ENCODE data around the gene FSTL5.

The FSTL5 gene

DNA sequence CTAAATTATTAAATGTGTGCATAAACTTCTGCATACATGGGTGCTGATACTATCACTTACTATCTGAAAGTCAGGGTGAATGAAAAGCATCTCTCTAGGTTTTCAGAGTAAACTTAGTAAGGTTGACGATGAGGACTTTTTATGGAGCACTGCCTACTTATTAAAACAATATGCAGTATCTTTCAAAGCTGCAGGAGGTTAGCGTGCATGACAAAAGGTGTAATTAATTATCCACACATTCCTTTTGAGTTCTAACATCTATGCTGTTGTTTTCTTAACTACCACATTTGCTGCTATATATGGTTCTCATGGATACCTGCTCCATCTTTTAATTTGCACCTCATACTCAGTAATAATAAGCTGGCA, 256.2 kb downstream of the FSTL5 start:
- TF ChIP-seq, protein P1, sequence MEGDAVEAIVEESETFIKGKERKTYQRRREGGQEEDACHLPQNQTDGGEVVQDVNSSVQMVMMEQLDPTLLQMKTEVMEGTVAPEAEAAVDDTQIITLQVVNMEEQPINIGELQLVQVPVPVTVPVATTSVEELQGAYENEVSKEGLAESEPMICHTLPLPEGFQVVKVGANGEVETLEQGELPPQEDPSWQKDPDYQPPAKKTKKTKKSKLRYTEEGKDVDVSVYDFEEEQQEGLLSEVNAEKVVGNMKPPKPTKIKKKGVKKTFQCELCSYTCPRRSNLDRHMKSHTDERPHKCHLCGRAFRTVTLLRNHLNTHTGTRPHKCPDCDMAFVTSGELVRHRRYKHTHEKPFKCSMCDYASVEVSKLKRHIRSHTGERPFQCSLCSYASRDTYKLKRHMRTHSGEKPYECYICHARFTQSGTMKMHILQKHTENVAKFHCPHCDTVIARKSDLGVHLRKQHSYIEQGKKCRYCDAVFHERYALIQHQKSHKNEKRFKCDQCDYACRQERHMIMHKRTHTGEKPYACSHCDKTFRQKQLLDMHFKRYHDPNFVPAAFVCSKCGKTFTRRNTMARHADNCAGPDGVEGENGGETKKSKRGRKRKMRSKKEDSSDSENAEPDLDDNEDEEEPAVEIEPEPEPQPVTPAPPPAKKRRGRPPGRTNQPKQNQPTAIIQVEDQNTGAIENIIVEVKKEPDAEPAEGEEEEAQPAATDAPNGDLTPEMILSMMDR (IDR thresholded peaks at IDR 0.05; ENCODE audit: control insufficient read depth, insufficient read depth, low read depth, low read length, missing control alignments) = no peak
- no peak overlapping the region for H3K4me3 ChIP-seq (ENCODE audit: control insufficient read depth, low read depth, low read length)
- DNase-seq (ENCODE audit: low read depth) = peak; percentile 1

DNA sequence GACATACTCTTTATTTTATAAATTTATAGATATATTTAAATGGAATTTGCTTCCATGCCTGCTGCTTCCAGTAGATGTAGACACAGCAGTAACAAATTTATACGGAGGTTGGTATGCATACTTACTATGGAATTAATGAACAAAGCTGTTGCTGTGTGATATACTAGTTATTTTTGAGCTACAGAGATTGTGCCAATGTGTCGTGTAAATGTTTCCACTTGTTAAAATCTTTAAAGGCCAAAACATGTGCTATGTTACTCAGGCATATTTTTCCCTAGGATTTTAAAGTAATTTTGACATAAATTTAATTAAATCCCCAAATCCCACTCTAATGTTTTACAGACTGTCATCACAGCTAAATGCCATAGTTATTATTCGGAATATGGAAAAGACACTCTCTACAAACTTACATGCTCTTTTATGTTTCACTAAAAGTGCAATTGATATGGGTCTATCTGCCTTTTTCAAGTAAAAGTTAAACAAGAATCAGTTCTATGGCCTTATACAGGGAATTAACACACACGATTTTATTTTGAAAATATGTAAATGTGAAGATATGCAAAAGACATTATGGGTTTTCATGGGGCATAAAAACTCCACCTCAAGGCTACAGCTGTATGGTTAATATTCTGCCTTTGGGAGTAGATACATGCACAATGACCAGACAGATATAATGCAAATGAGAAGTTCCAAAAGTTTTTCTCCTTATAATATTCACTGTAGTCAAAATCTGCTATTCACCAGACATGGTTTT, 256.8 kb downstream of the FSTL5 start:
- no peak overlapping the region for H3K4me3 ChIP-seq (ENCODE audit: control insufficient read depth, low read depth, low read length)
- no peak for DNase-seq (ENCODE audit: low read depth)
- TF ChIP-seq, protein P1 (IDR thresholded peaks at IDR 0.05; ENCODE audit: control insufficient read depth, insufficient read depth, low read depth, low read length, missing control alignments) = no peak

DNA sequence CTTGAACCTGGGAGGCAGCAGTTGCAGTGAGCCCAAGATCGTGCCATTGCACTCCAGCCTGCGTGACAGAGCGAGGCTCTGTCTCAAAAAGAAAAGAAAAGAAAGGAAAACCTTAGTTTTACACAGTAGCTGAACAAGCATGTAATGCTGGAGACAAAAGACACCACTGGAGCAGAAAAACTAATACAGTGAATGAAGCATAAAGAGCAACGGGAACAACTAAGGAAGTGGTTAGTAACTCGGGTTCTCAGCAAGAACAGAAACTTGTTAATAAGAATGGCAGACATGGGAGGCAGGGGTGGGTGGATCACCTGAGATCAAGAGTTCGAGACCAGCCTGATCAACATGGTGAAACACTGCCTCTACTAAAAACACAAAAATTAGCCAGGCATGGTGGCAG, 263.7 kb downstream of the FSTL5 start:
- no peak for DNase-seq (ENCODE audit: low read depth)
- TF ChIP-seq, protein P1 (IDR thresholded peaks at IDR 0.05; ENCODE audit: control insufficient read depth, insufficient read depth, low read depth, low read length, missing control alignments) = no peak
- H3K4me3 ChIP-seq (ENCODE audit: control insufficient read depth, low read depth, low read length) = no peak overlapping the region

DNA sequence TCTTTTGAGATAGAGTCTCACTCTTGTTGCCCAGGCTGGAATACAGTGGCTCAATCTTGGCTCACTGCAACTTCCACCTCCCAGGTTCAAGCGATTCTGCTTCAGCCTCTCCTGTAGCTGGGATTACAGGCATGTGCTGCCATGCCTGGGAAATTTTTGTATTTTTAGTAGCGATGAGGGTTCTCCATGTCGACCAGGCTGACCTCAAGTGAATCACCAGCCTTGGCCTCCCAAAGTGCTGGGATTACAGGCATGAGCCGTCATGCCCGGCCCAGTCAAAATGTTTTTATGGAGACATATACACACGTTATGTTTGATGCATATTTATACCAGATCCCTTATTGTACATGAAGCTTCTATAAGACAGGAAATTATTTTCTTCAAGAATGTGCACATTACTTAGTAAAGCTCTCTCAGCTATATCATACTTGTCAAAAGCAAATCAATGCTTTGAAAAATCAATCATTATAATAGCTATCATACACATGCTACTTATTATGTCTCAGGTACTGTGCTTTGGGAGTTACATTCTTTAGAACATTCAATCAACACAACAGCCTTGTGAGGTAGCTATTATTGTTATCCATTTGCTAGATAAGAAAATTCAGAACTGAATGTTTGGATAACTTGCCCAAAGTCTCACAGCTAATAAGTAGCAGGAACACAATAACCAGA, 269.2 kb downstream of the FSTL5 start:
- DNase-seq (ENCODE audit: low read depth) = no peak
- TF ChIP-seq, protein P1 (IDR thresholded peaks at IDR 0.05; ENCODE audit: control insufficient read depth, insufficient read depth, low read depth, low read length, missing control alignments) = no peak
- H3K4me3 ChIP-seq (ENCODE audit: control insufficient read depth, low read depth, low read length) = no peak overlapping the region

DNA sequence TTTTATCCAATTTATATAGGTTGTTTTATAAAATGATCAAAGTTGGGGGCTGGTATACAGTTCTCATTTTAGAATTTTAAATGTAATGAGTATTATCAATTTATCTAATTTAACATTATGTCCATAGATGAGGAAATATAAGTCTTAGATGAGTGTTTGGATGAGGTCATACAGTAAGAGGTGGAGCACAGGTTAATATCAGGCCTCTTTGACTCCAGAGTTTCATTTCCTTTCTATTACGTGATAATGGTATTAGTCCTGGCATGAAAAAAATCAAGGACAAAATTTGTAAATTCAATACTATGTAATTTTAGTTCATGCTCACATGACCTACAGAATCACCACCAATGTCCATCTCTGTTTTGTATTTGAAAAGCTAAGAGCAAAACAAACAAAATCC, 269.8 kb downstream of the FSTL5 start:
- DNase-seq (ENCODE audit: low read depth) = no peak
- TF ChIP-seq, protein P1 (IDR thresholded peaks at IDR 0.05; ENCODE audit: control insufficient read depth, insufficient read depth, low read depth, low read length, missing control alignments) = no peak
- H3K4me3 ChIP-seq (ENCODE audit: control insufficient read depth, low read depth, low read length) = no peak overlapping the region

DNA sequence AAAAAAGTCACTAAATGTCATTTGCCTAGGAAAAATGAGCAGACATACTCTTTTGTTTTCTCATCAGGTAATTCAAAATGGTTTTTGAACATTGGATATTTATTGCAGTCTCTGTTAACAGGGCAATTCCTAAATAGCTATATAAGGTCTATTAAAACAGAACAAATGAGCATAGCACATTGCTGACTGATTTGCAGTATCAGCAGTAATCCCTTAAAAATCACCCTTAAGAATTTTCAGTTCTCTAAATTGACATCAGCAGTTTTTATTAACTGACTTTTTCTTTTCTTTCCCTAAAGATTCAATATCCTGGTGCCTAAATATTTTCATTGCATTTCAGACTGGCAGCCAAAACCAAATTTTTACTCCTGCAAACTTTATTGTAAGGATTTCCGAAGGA, 270.2 kb downstream of the FSTL5 start:
- TF ChIP-seq, protein P1 (IDR thresholded peaks at IDR 0.05; ENCODE audit: control insufficient read depth, insufficient read depth, low read depth, low read length, missing control alignments) = no peak
- no peak overlapping the region for H3K4me3 ChIP-seq (ENCODE audit: control insufficient read depth, low read depth, low read length)
- no peak for DNase-seq (ENCODE audit: low read depth)
